Neutrophil (primary cell): ENCODE data around the gene FAT4.

Source experiments
- H3K27ac ChIP-seq: fragments of 200-600 bp; sonication (generic); 2 replicates; pipeline ENCODE4 v1.5.1; 2016; ENCODE audit warnings: mild to moderate bottlenecking, moderate library complexity
- H3K27me3 ChIP-seq: fragments of 200-600 bp; sonication (generic); 2 replicates; pipeline ENCODE4 v1.6.0; 2016; ENCODE audit warnings: mild to moderate bottlenecking
- H3K36me3 ChIP-seq: fragments of 200-600 bp; sonication (generic); 2 replicates; pipeline ENCODE4 v1.5.1; 2017
- H3K4me1 ChIP-seq, 2 experiments: fragments of 200-600 bp in 1 of 2; sonication (generic) in 1 of 2; 1 replicate in 1 of 2; 2 replicates in 1 of 2; pipeline versions ENCODE4 v1.5.1 to v1.6.1; 2013 to 2016; ENCODE audit warnings: low read depth in 1 of 2, low read length in 1 of 2, mild to moderate bottlenecking in 1 of 2, moderate library complexity in 1 of 2; ENCODE audit not compliant: control insufficient read depth in 1 of 2, insufficient read depth in 1 of 2
- H3K4me3 ChIP-seq, 2 experiments: fragments of 200-600 bp in 1 of 2; sonication (generic) in 1 of 2; 1 replicate in 1 of 2; 2 replicates in 1 of 2; pipeline ENCODE4 v1.5.1; 2013 to 2016; ENCODE audit warnings: low read depth in 1 of 2, low read length in 1 of 2, mild to moderate bottlenecking in 1 of 2, moderate library complexity in 1 of 2
- H3K9me3 ChIP-seq: fragments of 200-600 bp; sonication (generic); 2 replicates; pipeline ENCODE4 v1.5.1; 2016
- CTCF ChIP-seq: fragments of 200-600 bp; sonication (generic); IDR thresholded peaks from 2 replicates; pipeline ENCODE4 v1.5.1; 2016; ENCODE audit warnings: antibody characterized with exemption

The FAT4 gene

DNA sequence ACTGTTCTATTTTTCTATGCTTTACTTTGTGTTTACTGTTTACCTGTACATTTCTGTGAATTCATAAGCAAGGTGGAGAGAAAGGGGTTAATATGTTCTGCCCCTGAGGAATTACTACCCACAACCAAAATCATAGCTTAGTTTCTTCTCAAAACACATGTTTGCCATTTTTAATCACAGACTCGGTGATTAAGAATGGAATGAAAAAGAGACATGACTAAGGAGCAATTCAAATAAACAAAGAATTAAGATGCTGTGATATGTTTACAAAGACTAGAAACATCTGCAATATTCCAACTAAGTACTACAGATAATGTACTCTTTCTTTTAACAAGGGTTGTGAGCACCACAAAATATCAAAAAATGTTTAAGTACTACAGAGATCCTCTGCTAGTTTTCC lies 11.7 kb upstream of the FAT4 start:
- Histone ChIP-seq H3K27me3 (peaks cover 8% of the 10 kb centered on the region), H3K9me3 (no peaks in the 10 kb centered on the region), H3K4me1 (no peaks in the 10 kb centered on the region), H3K27ac (no peak overlapping the region), H3K4me3 (no peak overlapping the region), H3K36me3 (no peaks in the 10 kb centered on the region)
- no peak for TF ChIP-seq CTCF

DNA sequence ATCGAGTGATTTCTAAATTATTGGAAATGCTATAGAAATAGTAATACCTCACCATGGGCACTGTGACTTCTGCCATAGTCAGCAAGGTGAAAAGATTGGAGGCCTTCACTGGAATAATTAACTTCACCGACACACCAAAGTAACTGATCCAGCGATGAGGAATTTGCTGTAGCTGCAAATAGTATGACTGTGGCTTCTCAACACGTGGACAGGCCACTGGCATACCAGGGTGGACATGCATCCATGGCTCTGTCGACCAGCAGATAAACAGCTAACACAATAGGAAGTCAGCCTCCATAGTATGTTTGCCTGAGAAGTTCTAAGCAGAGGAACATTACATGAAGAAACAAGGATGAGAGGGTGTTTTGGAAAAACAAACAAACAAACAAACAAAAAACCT lies 10.9 kb upstream of the FAT4 start:
- Histone ChIP-seq H3K27ac (no peak overlapping the region), H3K4me1 (no peaks in the 10 kb centered on the region), H3K9me3 (no peaks in the 10 kb centered on the region), H3K36me3 (no peaks in the 10 kb centered on the region), H3K27me3 (peaks cover 10% of the 10 kb centered on the region), H3K4me3 (no peak overlapping the region)
- no peak for TF ChIP-seq CTCF

DNA sequence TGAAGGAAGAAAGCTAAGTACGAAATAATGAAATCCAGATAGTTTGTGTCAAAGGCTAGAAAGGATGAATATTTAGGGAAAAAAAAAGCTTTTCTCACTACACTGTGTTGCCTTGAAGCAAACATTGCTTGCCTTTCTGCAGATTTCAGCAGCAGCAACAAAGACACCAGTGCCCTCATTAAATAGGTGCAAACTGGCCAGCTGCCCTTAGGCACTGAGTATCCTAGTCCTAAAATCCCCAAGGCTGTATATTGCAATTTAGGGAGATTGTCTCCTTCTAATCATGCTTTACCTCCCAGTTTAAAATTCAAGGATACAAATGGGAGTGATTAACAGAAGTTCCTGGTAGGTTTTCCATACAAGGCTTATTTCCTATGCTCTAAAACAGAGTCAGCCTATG lies 8.6 kb upstream of the FAT4 start:
- TF ChIP-seq CTCF, result no peak
- H3K4me3 ChIP-seq, result no peak overlapping the region
- H3K27ac ChIP-seq, result no peak overlapping the region
- no peaks in the 10 kb centered on the region for H3K9me3 ChIP-seq
- H3K4me1 ChIP-seq, result no peaks in the 10 kb centered on the region
- H3K36me3 ChIP-seq, result no peaks in the 10 kb centered on the region
- H3K27me3 ChIP-seq, result peaks cover 20% of the 10 kb centered on the region

DNA sequence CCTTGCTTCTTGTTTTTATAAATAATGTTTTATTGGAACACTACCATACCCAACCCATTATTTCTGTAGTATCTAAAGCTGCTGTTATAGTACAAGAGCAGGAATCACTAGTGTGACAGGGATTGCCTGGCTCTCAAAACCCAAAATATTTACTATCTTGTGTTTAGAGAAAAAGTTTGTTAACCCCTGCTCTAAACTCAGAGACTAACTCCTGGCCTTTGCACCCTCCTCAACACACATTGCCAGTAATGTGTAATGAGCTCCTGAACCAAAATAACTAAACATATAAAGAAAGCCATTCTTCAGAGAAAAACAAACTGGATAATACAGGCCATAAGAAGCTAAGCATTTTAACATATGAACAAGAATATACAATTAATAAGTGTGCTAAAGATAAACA lies 8.2 kb upstream of the FAT4 start:
- peaks cover 25% of the 10 kb centered on the region for H3K27me3 ChIP-seq
- no peak overlapping the region for H3K4me3 ChIP-seq
- no peaks in the 10 kb centered on the region for H3K36me3 ChIP-seq
- no peaks in the 10 kb centered on the region for H3K4me1 ChIP-seq
- no peak for TF ChIP-seq CTCF
- H3K27ac ChIP-seq, result no peak overlapping the region
- no peaks in the 10 kb centered on the region for H3K9me3 ChIP-seq

GRCh38 chr4:125311503-125311902 lies 3.3 kb upstream of the FAT4 start:
- peaks cover 12 to 19% of the 10 kb centered on the region in 2 experiments for H3K4me1 ChIP-seq
- no peak for TF ChIP-seq CTCF
- H3K4me3 ChIP-seq, result no peak overlapping the region
- H3K9me3 ChIP-seq, result no peaks in the 10 kb centered on the region
- no peak overlapping the region for H3K27ac ChIP-seq
- no peaks in the 10 kb centered on the region for H3K36me3 ChIP-seq
- peaks cover 72% of the 10 kb centered on the region for H3K27me3 ChIP-seq

DNA sequence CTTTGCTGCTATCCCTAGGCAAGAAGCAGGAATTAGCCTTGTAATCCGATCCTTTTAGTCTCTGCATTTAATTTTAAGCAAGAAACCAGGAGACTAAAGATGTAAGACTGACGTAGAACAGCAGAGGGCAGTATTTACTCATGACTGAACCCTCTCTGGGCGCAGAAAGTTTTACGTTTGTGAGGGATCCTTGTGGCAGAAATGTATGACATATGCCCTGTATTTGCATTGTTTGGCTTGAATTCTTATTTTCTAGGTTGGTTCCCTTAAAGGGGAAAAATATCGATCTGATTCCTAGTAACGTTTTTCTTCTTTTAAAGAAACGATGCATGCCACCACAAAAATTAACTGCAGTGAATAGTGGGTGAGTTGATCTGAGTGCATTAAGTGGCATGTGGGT lies 1.3 kb upstream of the FAT4 start:
- Histone ChIP-seq H3K27me3 (peaks cover 84% of the 10 kb centered on the region), H3K4me3 (no peak overlapping the region), H3K4me1 (peaks cover 17 to 30% of the 10 kb centered on the region in 2 experiments), H3K9me3 (no peaks in the 10 kb centered on the region), H3K27ac (no peak overlapping the region), H3K36me3 (no peaks in the 10 kb centered on the region)
- no peak for TF ChIP-seq CTCF
